Stimulated activated CD4-positive, alpha-beta T cell treated with anti-CD3 and anti-CD28 coated beads, Interleukin-2, amount 100 ng/mL, for 48 hours (primary cell): ENCODE measurements around the gene LRRC8A.
"Not testable (repeated sequence)": the region's sequence is repeated elsewhere in the genome, so short reads cannot be mapped to it uniquely, and the experiment has no call there.

Experiments used
- DNase-seq, 2 donors: peaks; one replicate each; pipeline ENCODE4 v3.0.0-alpha.2; 2020

Gene LRRC8A

DNA sequence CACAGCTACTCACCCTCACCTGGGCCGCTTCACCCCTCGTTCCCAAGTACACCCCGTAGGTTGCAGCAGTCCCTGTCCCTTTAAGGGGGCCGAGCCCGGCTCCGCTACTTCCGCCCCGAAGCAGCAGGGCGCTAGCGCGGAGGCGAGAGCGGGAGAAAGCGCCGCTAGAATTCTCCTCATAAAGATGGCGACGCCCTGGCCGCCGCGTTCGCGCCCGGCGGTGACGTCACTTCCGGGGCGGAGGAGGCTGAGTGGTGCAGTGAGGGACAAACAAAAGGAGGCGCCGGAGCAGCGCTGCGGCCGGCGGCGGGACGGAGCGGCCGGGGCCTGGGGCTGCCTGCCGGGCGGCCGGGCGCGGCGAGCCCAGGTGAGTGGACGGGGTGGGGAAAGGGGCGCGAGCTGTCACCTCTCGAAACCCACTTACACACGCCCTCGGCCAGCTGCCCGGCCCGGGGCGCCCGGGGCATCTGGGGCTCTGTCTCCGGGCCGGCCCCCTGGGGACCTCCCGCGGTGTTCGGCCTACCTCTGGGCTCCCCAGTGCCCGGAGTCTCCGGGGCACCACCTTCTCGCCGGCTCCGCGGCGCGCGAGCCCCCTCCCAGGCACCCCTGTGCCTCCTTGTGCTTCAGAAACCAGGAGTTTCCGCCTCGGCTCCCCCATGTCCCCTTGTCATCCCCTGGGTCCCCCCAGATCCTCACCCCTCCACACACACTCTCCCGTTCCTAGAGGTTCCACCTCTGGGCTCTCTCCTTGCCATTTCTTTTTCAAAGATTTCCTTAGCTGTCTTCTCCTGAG is at the start of gene LRRC8A, which contains the start of gene KYAT1:
Gene LRRC8A (plus strand): TSS at position 250 of the 793 bp plus-strand sequence. CDS start 25,032 bp downstream, outside the sequence.
Gene KYAT1 (minus strand): TSS at position 67 of the 793 bp plus-strand sequence. CDS start 36,545 bp downstream, outside the sequence.
- peak; percentile 98 to 99 for DNase-seq

DNA sequence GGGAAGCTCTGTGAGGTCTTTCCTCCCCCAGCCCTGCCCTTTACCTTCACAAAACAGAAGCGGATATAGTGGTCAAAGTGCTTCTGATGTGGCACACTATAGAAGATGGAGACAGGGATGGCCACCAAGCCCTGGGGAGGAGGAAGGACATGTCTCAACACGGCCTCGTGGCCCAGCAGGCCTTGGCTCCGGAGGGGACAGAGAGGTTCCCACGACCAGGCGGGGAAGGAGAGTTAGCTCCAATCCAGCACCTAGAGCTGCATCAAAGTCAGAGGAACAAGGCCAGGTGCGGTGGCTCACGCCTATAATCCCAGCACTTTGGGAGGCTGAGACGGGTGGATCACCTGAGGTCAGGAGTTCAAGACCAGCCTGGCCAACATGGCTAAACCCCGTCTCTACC is 48.2 kb upstream of the LRRC8A start:
- no peak for DNase-seq

- DNase-seq, result no peak
Measured at GRCh38 chr9:128835246-128836210, 46.4 kb upstream of the LRRC8A start.

GRCh38 chr9:128836509-128837145 is 45.3 kb upstream of the LRRC8A start:
- no peak for DNase-seq

- no peak for DNase-seq
Measured at GRCh38 chr9:128838338-128838737, 43.6 kb upstream of the LRRC8A start.

DNA sequence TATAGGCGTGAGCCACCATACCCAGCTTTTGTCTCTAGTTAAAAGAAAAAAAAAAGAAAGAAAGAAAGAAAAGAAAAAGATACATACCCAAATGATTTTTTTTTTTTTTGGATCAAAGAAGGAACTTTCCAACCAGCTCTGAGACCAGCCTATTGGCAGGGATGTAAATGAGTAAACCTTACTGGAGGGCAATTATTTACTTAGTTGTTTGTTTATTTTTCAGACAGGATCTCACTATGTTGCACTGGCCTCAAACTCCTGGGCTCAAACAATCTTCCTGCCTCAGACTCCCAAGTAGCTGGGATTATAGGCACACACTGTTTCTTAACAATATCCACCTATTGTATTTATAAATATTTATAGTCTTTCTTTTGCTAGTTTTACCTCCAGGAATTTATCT is 41.4 kb upstream of the LRRC8A start:
- DNase-seq, result no peak

DNA sequence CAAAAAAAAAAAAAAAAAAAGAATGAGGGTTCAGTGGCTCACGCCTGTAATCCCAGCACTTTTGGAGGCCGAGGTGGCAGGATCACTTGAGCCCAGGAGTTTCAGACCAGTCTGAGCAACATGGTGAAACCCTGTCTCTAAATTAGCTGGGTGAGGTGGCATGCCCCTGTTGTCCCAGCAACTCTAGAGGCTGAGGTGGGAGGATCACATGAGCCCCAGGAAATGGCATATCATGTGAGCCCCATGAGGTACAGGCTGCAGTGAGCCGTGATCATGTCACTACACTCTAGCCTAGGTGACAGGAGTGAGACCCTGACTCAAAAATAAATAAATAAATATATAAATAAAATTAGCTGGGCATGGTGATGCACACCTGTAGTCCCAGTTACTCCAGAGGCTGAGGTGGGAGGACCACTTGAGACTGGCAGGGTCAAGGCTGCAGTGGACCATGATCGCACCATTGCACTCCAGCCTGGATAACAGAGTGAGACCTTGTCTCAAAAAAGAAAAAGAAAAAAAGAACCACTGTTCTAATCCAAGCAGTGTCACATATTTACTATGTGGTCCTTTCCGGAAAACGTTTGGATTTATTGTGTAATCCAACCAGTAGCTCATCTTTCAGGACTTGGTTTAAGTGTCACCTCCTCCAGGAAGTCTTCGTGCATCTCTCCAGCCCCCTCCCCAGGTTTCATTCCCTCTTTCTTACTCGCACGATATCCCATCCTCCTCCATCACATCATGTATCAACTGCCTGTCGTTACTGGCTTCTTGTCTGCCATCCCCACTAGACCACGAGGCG is 40.0 kb upstream of the LRRC8A start:
- DNase-seq, result no peak

GRCh38 chr9:128843171-128843570 is 38.8 kb upstream of the LRRC8A start:
- DNase-seq, result not testable (repeated sequence)

- DNase-seq, result no peak
Measured at GRCh38 chr9:128845186-128845931, 36.6 kb upstream of the LRRC8A start.

DNA sequence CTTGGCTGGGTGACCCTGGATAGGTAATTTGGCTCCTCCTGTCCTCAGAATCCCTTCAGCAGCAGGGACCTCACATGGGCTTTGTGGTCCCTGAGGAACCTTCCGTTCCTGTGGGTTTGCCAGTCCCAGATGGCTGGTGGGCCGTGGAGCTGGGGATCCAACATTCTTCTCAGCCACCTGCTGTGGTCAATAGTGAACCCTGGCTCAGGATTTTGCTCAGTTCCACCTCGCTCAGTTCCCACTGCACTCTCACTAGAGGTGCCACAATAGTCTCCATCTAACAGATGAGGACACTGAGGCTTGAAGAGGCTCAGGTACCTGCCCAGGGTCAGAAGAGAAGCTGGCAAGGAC is 35.3 kb upstream of the LRRC8A start:
- no peak for DNase-seq

- no peak for DNase-seq
Measured at GRCh38 chr9:128847803-128848202, 34.1 kb upstream of the LRRC8A start.

- not testable (repeated sequence) for DNase-seq
Measured at GRCh38 chr9:128851024-128851423, 30.9 kb upstream of the LRRC8A start.

DNA sequence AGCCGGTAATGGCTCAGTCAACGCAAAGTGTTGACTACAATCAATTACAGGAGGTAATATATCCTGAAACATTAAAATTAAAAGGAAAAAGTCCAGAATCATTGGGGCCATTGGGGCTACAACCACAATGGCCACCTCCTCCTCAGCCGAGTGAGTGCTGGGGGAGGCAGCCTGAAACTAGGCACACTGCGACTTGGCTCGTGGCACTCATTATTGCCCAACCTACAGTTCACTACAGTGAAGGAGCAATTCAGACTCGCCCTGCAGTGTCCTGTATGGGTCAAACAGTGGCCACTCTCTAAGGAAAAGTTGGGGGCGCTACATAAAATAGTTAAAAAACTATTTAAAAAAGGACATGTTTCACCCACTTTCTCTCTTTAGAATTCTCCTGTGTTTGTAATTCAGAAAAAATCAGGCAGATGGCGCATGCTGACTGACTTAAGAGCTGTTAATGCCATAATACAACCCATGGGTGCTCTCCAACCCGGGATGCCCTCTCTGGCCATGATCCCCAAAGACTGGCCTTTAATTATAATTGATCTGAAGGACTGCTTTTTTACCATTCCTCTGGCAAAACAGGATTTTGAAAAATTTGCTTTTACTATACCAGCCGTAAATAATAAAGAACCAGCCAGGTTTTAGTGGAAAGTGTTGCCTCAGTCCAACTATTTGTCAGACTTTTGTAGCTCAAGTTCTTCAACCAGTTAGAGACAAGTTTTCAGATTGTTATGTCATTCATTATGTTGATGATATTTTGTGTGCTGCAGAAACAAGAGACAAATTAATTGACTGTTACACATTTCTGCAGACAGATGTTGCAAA is 29.9 kb upstream of the LRRC8A start:
- DNase-seq, result not testable (repeated sequence)

DNA sequence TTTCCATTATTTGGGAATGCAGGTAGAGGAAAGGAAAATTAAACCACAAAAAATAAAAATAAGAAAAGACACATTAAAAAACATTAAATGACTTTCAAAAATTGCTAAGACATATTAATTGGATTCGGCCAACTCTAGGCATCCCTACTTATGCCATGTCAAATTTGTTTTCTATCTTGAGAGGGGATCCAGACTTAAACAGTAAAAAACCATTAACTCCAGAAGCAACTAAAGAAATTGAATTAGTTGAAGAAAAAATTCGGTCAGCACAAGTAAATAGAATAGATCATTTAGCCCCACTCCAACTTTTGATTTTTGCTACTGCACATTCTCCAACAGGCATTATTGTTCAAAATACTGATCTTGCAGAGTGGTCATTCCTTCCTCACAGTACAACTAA is 29.3 kb upstream of the LRRC8A start:
- not testable (repeated sequence) for DNase-seq

DNA sequence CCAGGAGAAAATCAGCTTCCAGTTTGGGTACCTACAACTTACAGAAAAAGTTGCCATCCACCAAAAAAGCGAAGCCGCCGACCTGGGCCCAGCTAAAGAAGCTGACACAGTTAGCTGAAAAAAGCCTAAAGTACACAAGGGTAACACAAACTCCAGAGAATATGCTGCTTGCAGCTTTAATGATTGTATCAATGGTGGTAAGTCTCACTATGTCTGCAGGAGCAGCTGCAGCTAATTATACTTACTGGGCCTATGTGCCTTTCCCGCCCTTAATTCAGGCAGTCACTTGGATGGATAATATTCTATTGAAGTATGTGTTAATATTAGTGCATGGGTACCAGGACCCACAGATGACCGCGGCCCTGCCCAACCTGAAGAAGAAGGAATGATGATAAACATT is 27.5 kb upstream of the LRRC8A start:
- not testable (repeated sequence) for DNase-seq

DNA sequence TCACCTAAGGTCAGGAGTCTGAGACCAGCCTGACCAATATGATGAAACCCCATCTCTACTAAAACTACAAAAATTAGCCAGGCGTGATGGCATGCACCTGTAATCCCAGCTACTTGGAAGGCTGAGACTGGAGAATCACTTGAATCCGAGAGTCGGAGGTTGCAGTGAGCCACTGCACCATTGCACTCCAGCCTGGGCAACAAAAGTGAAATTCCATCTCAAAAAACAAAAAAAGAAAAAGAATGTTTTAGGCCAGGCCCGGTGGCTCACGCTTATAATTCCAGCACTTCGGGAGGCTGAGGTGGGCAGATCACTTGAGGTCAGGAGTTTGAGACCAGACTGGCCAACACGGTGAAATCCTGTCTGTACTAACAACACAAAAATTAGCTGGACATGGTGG is 23.5 kb upstream of the LRRC8A start:
- DNase-seq, result not testable (repeated sequence)

GRCh38 chr9:128860937-128861336 is 21.0 kb upstream of the LRRC8A start:
- DNase-seq, result no peak

DNA sequence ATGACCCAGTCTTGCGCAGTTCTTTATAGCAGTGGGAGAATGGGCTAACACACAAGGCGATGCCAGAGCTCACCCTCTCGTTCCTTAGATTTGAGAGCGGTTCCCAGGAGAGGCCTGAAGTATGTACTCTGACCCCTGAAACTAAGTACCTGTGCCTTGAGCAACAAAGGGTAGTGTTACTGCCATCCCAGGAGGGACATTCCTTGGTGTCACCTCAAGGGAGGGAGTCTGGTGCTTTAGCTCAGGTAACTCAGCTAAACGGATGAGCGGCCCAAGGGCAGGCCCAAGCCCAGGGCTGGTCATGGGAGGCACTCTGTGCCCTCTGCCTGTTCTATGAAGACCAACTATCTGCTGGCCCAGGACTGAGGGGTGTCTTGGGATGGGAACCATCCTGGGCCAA is 20.4 kb upstream of the LRRC8A start:
- no peak for DNase-seq

GRCh38 chr9:128862401-128862851 is 19.5 kb upstream of the LRRC8A start:
- DNase-seq, result no peak

- peak; percentile 86 to 93 for DNase-seq
Measured at GRCh38 chr9:128863647-128864046, 18.3 kb upstream of the LRRC8A start.
